GM19025 (cell line): ENCODE measurements around the gene NOD1.
"Not testable (repeated sequence)": the region's sequence is repeated elsewhere in the genome, so short reads cannot be mapped to it uniquely, and the experiment has no call there.

Experiments
- ATAC-seq: cut with Tn5 transposase; IDR thresholded peaks from one replicate; pipeline ENCODE4 v1.9.1; 2021; ENCODE audit warnings: mild to moderate bottlenecking, low read depth, moderate library complexity; ENCODE audit not compliant: unreplicated experiment

Gene NOD1

DNA sequence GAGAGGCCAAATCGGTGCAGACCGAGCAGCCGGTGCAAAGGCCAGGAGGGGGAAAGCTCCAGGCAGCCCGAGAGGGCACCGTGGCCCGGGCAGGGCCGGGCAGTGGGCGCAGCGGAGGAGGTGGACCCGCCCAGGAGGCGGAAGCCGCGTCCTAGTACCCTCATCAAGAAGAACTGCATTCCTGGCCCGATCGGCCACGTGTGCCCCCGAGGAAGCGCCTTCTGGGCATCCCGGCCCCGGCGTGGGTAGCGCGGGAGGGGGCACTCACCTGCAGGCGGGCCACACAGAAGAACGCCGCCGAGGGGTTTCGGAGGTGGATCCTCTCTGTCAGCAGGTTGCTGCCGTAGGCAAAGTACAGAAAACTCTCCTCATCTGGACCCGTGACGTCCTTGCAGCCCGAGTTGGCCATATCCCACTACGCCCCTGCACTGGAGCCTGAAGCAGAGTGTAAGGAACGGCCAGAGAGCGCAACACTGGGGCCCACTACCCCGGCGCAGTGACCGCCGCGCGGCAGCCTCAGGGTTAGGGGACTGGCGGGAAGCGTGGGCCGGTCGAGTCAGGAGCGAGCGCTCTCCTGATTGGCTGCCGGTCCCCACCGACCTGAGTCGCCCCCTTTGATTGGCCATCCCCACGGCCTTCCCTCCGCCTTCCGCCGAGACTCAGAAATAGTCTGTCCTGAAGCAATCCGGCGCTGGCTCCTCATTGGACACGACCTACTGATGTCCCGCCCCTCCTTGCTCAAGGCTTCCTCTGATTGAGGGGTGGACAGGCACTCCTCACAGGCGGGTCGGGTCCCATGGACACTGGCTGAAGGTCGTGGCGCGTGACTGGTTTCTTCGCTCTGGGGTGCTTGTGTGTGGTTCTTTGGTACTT lies 26.0 kb upstream of the NOD1 start, which contains the start of gene GGCT:
Gene GGCT (minus strand): TSS at position 529 of the 873 bp plus-strand sequence. CDS start 120 bp downstream, at position 409.
- ATAC-seq: peak; percentile 98

DNA sequence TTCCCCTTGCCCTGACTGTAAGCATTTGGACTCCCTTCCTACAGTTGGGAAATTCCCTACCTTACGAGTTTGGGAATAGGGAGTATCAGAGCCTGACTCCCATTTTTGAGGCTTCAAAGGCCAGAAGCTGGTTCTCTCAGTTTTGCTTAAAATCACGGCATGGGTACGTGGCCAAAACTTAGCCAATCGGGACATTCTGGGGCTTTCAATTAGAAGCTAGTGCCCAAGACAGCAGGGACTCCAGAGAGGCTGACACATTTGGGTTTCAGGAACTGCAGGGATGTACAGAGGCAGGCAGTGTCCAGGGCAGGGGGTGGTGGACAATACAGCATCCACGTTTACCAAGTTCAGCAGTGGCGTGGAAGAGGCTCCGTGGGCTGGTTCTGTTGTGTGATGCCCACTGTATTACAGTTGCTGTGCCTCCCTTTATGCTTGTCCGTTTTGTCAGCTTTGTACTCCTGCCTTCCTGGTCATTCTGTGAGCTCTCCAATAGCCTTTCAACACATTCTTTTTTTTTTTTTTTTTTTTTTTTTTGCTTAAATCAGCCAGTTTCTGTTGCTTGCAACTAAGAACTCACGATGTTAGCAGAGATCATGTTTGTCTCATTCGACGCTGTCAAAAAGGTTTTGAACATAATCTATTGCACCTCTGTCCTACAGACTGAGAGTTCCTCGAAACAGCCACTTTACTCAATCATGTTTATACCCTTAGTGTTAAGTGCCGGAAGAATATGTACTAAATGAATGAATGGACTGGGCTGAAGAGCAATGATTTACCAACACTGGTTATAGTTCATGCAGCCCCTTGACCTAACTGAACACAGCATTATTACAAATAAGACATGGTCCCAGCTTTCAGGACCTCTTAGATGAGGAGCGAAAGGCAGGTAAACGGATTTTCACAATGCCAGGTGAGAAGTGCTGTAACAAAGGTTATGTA lies 25.0 kb upstream of the NOD1 start:
- ATAC-seq: no peak

DNA sequence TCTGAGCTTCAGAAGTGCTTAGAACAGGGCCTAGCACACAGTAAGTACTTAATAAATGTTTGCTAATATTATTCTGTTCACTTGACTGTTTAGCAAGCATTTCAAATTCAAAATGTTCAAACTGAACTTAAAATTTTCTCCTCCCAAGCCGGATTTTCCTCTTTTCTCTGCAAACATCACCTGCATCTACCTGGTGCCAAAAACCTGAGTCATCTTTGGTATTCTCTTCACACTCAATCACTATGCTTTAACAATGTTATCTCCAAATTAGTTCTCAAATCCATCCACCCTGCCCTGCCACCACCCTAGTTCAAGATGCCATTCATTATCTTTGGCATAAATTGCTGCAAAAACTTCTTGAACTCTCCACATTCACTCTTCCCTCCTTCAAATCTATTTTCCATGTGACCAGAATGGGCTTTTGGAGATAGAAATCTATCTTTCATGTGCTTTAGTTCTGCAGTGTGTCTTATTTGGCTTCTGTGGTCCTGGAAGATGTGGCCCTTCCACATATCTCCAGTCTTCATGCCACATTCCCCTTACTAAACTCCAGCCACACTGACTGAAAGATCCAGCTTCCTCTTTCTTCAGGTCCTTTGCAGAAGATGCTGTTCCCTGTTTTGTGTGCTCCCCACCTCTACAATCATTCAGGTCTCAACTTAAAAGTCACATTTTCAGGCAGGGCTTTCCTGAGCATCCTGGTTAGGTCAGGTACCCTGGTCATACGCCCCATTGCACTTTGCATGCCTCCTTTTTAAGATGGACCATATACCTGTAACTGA lies 24.1 kb upstream of the NOD1 start:
- no peak for ATAC-seq

DNA sequence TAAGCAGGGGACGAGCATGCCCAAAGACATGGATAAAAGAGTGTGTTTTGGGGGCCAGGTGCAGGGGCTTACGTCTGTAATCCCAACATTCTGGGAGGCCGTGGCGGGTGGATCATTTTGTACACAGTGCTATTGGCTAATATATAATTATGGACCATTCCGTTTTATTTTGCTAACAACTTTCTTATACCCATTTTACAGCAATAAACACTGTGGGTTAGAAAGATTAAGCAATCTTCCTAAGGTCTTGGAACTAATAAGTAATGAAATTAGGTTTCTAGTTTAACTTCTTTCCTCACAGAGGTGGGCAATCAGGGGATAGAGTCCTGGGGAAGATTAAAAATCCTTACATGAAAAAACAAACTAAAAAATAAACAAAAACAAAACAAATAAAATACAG lies 22.7 kb upstream of the NOD1 start:
- no peak for ATAC-seq

DNA sequence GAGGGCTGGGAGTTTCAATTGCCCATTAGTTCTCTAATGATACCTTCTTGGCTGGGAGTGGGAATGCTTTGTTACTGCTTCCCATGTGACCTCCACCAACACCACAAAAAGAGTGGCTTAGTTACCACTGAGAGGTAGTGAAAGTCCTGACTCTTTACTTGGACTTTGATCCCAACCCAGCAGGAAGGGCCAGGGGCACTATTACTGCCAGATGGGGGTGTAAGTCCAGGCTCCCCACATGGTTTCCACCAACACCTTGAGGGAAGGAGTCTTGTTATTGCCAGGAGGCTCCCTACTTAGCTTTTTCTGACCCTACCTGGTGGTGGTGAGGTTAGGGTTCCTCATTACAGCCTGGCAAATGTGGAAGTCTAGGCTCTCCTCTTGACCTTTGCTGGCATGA lies 14.6 kb upstream of the NOD1 start:
- no peak for ATAC-seq

DNA sequence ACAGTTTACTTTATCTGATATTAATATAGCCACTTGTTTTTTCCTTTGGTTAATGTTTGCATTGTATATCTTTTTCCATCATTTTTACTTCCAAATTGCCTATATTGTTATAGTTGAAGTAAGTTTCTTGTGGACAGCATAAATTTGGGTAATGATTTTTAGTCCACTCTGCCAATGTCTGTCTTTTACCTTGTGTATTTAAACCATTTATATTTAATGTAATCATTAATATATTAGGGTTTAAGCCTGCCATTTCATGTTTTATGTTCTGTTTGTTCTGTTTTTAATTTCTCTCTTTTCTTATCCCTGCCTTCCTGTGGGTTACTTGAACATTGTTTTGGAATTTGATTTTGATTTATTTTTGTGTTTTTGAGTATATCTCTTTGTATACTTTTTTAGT lies 12.8 kb upstream of the NOD1 start:
- no peak for ATAC-seq

DNA sequence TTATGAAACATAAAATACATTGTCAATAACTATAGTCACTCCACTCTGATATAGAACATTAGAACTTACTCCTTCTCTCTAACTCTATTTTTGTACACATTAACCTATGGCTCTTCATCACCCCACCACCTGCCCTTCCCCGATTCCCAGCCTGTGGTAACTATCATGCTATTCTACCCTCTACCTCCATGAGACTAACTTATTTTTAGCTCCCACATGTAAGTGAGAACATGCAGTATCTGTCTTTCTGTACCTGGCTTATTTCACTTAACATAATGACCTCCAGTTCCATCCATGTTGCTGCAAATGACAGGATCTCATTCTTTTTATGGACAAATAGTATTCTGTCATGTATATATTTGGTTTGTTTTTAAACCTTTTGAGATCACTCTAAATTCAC lies 8.8 kb upstream of the NOD1 start:
- no peak for ATAC-seq

DNA sequence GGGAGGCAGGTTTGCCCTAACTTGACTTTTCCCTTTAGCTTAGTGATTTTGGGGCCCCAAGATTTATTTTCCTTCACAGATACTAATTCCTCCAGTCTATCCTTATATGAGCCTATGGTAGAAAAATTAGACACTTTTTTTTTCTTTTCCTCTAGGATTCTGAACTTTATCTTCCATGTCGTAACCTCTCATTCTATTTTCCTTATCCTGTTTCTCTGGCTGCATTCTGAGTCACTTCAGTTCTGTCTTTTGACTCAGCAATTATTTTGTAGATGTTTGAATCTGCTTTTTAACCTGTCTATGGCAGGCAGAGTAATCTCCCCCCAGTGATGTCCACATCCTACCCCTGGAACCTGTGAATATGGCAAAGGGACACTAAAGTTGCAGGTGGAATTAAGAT lies 7.1 kb upstream of the NOD1 start:
- ATAC-seq: no peak

DNA sequence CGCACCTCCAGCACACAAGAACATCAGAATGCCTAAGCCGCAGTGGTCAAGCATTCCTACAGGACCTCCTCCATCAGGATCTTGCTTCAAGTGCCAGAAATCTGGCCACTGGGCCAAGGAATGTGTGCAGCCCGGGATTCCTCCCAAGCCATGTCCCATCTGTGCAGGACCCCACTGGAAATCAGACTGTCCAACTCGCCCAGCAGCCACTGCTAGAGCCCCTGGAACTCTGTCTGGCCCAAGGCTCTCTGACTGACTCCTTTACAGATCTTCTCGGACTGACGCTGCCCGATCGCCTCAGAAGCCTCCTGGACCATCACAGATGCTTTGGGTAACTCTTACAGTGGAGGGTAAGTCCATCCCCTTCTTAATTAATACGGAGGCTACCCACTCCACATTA lies 2.8 kb upstream of the NOD1 start:
- ATAC-seq: not testable (repeated sequence)

DNA sequence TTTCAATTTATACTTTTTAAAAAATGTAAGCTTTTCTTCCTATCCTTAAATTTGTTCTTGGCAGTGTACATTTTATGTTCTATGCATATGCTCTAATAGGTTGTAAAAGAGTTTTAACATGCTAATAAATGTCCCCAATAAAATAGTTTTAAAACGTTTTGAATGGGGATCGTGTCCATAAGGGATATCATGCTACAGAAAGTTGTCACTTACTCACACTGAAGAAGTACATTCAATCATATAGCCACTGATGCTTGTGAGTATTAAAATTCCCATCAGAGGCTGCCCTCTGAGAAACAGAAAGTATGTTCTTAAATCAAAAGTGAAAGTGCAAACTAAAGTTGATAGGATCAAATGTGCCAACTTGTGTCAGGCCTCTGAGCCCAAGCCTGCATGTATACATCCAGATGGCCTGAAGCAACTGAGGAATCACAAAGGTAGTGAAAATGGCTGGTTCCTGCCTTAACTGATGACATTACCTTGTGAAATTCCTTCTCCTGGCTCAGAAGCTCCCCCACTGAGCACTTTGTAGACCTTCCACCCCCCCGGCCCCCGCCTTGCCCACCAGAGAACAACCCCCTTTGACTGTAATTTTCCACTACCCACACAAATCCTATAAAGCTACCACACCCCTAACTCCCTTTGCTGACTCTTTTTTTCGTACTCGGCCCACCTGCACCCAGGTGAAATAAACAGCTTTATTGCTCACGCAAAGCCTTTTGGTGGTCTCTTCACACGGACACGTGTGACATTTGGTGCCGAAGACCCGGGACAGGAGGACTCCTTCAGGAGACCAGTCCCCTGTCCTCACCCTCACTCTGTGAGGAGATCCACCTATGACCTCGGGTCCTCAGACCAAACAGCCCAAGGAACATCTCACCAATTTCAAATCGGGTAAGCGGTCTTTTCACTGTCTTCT lies 877 bp upstream of the NOD1 start:
- no peak for ATAC-seq

DNA sequence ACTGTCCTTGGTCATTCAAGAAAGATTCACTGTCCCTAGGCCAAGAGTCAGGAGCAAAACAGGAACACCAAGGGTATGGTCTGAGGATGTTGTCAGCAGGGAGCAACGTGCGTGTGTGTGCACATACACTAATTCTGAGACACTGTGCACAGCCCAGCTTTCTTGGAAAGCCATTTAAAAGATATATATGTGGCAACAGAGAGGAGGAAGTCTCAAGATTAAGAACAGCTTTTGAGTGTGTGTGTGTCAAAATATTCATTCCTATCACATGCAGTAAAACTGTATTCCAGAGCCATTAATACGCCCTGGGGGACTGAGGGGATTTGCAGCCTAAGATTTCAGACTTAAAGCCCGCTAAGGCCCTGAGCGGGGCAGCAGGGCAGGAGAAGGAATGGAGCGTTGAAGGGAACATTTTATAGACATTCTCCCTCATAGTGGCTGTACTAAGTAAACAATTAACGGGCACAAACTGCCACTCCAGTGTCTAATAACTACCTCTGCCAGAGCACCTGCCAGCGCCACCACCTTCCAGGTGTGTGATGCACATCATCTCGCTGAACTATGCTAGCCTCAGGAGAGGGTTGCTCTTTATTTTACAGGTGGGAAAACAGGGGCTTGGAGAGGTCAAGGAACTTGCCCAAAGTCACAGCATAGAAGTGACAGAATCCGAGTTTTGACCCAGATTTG lies 2.0 kb downstream of the NOD1 start:
- ATAC-seq: no peak

DNA sequence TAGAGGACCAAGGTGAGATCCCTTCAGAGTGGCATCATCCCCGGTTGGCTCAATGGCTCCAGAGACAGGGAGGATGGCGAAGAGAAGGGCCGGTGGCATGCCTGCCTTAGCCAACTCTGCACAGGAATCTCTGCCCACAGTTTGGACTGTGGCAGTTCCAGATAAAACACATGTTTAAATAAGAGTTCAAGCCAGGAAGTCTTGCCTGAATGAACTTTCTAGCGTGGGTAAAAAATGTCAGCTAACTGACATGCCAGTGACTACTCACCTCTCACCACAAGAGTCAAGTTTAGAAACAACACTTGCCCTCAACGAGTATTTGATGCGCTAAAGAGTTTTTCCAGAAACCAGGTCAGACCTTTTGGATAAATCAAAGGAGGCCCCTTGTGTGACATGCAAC lies 3.0 kb downstream of the NOD1 start:
- no peak for ATAC-seq

DNA sequence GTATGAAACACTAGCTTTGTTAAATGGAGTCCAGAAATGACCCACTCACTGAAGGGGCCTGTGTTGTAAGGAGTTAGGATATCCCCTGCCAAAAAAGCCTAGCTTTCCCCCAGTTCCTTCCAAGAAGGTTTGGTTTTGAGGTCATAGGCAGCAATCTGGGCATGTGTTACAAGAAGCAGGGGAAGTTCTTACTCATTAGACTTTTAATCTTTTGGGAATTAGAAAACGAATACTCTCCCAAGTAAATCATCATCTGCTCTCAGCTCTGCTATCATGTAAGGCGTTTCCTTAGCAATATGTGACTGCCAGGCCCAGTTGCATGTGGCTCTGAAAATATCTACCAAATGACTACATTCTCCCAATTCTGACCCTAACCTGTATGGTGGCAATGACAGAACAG lies 3.7 kb downstream of the NOD1 start:
- ATAC-seq: no peak

DNA sequence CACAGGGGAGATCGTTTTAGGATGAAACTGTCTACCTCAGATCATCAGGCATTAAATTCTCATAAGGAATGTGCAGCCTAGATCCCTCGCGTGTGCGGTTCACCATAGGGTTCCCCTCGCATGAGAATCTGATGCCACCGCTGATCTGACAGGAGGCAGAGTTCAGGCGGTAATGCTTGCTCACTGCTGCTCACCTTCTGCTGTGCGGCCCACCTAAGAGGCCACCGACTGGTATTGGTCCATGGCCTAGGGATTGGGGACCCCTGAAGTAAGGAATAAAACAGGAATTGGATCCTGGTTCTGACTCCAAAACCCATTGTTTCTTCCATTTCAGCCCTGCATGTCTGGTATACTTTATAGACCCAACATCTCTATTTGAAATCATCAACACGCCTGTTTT lies 4.1 kb downstream of the NOD1 start:
- no peak for ATAC-seq

DNA sequence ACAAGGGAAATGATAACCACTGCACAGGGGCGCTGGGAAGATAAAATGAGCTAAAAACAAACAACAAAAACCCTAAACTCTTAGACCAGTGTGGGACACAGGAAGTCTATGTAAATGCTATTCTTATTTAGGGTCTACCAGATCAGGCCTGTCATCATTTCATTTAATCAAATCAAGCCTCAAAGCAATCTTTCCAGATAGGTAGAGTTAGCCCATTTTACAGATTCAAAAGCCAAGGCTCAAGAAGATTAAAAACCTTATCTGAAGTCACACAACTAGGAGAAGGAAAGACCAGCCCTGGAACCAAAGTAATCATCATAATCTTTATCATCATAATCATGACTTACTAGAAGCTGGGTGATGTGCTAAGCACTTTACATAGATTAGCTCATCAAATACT lies 4.7 kb downstream of the NOD1 start:
- ATAC-seq: no peak

DNA sequence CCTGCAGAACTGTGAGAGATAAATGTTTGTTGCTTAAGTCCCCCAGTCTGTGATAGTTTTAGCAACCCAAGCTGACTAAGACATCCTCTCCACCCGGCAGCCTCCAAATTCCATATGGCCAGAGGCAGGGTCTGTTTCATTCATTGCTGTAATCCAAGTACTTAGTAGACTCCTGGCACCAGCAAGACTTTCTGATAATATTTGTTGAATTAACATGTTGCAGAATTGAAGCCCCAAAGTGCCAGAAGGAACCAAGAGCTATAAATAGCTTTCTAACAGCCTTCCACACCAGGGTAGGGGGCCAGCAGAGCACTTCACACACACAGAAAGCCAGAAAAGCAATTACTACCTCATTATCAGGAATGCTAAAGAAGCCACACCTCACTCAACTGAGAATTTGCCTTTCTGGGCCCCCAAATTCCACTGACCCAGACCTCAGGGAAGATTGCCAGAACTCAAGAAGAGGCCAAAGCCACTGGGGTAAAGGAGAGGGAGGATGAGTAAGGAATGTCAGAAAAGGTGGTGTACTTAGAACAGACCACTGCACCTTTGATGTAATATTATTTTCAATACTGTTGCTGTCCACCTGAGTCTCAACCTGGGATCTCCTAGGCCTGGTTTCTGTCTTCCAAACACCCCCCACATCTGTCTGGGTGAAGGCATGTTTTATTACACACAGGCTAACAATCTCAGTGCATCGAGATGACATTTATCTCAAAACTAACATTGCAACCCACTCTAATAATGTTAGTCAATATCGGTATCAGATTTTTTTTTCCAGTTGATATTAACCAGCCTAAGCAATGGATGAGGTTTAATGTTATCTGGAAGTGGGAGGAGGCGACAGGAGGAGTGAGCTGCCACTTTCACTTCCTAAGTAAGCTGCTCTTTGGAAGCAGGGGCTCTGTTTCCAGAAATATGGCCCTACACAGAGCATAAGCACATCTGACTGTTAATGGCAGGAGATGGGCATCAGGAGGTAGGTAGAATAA lies 5.5 kb downstream of the NOD1 start:
- no peak for ATAC-seq

DNA sequence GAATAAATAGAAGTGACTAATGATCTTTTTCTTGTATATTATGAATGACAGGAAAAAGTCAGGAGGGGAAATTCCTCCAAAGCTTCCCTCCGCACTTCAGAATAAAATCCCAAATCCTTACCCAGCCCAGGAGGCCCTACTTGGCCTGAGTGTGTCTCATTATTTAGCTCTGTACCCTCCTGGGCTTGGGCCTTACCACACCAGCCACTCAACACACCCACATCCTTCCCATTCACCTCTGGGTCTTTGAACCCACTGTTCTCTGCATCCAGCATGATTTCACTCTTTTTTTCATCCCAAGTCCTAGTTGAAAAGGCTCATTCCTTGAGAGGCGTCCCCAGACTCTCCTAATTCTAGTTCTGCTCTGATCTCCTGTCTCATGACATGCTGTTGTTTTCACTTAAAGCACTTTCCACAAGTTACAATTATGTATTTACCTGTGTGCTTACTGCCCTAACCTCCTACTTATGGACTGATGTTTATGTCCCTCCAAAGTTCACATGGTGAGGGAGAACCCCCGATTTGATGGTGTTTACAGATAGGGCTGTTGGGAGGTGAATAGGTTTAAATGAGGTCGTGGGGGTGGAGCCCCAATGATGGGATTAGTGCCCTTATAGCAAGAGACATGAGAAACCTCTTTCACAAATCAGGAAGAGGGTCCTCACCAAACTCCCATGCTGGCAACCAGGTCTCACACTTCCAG lies 6.4 kb downstream of the NOD1 start:
- no peak for ATAC-seq
